GM12875 (cell line): Measurements from ENCODE around the gene FOXN3.

ENCODE experiments used
- H3K4me3 ChIP-seq: one replicate; pipeline ENCODE4 v1.5.1; 2011; ENCODE audit warnings: low read depth, low read length, control low read depth
- TF ChIP-seq, protein P1 (sequence below): IDR thresholded peaks from 2 replicates; pipeline ENCODE4 v1.5.1; 2011; ENCODE audit warnings: low read depth, mild to moderate bottlenecking, control low read depth, inconsistent platforms, low read length, moderate library complexity, borderline replicate concordance; ENCODE audit not compliant: insufficient read depth

The FOXN3 gene

DNA sequence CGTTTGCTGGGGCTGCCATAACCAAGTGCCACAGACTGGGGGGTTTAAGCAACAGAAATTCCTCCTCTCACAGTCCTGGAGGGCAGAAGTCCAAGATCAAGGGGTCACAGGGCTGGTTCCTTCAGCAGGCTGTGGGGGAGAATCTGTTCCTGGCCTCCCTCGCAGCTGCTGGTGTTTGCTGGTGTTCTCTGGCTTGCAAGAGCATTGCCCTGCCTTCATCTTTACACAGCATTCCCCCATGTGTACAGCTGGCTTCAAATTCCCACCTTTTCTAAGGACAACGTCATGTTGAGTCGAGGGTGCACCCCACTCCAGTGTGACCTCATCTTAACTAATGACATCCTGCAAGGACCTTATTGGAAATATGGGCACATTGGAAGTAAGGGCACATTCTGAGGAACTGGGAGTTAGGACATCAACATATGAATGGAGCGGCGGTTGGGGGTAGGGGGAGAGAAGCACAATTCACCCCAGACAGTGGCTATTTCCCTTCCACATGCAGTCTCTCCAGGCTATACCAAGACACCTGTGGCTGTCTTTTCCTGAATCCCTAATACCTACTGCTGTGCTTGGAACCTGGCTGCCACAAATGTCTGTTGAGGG lies 123.6 kb downstream of the FOXN3 start:
- TF ChIP-seq, protein P1, sequence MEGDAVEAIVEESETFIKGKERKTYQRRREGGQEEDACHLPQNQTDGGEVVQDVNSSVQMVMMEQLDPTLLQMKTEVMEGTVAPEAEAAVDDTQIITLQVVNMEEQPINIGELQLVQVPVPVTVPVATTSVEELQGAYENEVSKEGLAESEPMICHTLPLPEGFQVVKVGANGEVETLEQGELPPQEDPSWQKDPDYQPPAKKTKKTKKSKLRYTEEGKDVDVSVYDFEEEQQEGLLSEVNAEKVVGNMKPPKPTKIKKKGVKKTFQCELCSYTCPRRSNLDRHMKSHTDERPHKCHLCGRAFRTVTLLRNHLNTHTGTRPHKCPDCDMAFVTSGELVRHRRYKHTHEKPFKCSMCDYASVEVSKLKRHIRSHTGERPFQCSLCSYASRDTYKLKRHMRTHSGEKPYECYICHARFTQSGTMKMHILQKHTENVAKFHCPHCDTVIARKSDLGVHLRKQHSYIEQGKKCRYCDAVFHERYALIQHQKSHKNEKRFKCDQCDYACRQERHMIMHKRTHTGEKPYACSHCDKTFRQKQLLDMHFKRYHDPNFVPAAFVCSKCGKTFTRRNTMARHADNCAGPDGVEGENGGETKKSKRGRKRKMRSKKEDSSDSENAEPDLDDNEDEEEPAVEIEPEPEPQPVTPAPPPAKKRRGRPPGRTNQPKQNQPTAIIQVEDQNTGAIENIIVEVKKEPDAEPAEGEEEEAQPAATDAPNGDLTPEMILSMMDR: no peak

DNA sequence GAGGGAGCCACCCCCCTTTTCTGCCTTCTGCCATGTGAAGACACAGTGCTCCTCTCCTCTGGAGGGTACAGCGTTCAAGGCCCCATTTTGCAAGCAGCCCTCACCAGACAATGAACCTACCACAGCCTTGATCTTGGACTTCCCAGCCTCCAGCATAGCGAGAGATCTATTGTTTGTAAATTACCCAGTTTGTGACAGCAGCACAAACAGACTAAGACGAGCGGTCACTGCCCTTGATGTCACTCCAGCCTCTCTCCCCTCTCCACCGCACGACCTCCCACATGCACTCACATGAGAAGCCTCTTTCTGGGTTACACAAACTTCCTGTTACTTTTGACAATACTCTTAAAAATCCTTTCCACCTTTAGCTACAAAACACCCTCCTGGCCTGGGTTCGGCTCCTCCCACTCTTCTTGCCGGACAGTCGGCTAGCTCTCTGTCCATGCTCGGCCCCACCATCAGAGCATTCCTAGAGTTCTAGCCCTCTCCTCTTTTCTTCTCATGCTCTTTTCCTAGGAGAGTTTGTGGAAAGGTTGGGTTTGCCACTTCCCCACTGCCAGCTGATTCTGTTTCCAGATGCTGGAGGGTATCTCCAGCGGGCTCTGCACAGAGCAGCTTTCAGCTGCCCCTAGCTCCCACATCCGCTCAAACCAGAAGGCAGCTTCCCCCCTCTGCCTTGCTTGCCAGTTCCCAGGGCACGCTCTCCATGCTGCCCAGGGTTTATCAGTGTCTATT lies 124.3 kb downstream of the FOXN3 start:
- TF ChIP-seq, protein P1: no peak
- H3K4me3 ChIP-seq: no peak overlapping the region

More for the DNA sequence above, 123.6 kb downstream of the FOXN3 start:
- no peak overlapping the region for H3K4me3 ChIP-seq

DNA sequence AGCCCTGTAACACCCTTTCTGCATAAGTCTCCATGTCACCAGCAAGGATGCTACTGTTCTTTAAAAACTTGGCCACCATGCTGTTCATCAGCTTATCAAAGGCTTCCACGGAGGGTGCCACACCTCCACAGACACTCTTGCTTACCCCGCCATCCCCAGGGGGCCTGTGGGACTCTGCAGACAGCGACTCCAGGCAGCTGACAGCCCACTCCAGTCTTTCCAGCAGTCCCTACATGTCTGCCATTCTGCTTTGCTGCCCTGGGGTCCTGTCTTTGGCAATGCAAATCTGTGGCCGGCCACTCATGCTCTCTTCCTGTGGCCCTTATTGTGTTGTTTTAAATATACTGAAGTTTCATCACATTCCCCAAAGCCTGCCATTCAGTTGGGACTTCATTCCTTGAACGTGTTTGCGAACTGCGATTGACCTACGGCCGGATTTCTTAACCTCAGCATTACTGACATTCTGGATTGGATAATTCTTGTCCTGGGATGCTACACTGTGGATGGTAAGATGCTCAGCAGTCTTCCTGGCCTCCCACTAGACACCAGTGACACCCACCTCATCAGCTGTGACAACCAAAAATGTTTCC lies 125.6 kb downstream of the FOXN3 start:
- H3K4me3 ChIP-seq: no peak overlapping the region
- TF ChIP-seq, protein P1: no peak

GRCh38 chr14:89290813-89291212 lies 126.2 kb downstream of the FOXN3 start:
- no peak overlapping the region for H3K4me3 ChIP-seq
- TF ChIP-seq, protein P1: no peak

DNA sequence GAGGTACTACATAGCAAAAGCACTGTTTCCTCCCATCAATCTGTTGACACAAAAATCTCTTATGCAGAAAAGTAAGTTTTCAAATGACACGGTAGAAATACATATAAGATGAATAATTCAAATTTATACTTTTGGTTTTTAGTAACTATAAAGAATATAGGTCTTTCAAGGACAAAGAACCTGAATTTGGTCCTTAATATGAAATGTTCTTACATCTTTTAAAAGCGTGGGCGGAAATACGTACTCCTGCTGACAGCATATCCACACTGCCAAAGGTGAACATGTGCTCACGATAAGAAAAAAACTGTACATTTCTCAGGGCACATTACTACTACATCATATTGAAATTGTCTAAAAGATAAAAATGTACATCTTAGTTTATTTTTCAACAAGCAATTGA lies 127.6 kb downstream of the FOXN3 start:
- TF ChIP-seq, protein P1: no peak
- no peak overlapping the region for H3K4me3 ChIP-seq

GRCh38 chr14:89288114-89288513 lies 128.9 kb downstream of the FOXN3 start:
- TF ChIP-seq, protein P1: no peak

More at GRCh38 chr14:89288114-89288513, 128.9 kb downstream of the FOXN3 start:
- H3K4me3 ChIP-seq: no peak overlapping the region
